Measurements from ENCODE around the gene FAM210B. TPM values are rescaled to one million over a fixed set of nuclear protein-coding genes. Genes with fewer than 3 reads are reported as not detected.

FAM210B gene
- total RNA-seq, 4 donors from 2014 or later: 46.3 to 69.4 (median 57.4) TPM

GRCh38 chr20:56361900-56362299 lies 3.1 kb downstream of the FAM210B start:
- TF ChIP-seq CTCF (IDR thresholded peaks at IDR 0.05; ENCODE audit: low read depth): no peak

GRCh38 chr20:56362833-56363413 lies 4.1 kb downstream of the FAM210B start:
- no peak for TF ChIP-seq CTCF (IDR thresholded peaks at IDR 0.05; ENCODE audit: low read depth)

GRCh38 chr20:56363491-56363890 lies 4.7 kb downstream of the FAM210B start:
- no peak for TF ChIP-seq CTCF (IDR thresholded peaks at IDR 0.05; ENCODE audit: low read depth)

- TF ChIP-seq CTCF (IDR thresholded peaks at IDR 0.05; ENCODE audit: low read depth): no peak
Observed at GRCh38 chr20:56368351-56369134, 9.8 kb downstream of the FAM210B start.

- no peak for TF ChIP-seq CTCF (IDR thresholded peaks at IDR 0.05; ENCODE audit: low read depth)
Observed at GRCh38 chr20:56369179-56369578, 10.4 kb downstream of the FAM210B start.

GRCh38 chr20:56371977-56372376 lies 13.2 kb downstream of the FAM210B start:
- no peak for TF ChIP-seq CTCF (IDR thresholded peaks at IDR 0.05; ENCODE audit: low read depth)

- TF ChIP-seq CTCF (IDR thresholded peaks at IDR 0.05; ENCODE audit: low read depth): no peak
Observed at GRCh38 chr20:56372850-56373249, 14.1 kb downstream of the FAM210B start.
